Keratinocyte (primary cell): Measurements from ENCODE around the gene DAPK3. TPM values are rescaled to one million over a fixed set of nuclear protein-coding genes. Genes with fewer than 3 reads are reported as not detected.

ENCODE experiments used
- DNase-seq: peaks from one replicate; pipeline ENCODE4 v3.0.0-alpha.2; 2011; ENCODE audit warnings: low read depth, missing footprints, low spot score
- FAIRE-seq: peaks from 2 replicates; lab custom pipeline; 2011; peaks lifted over from hg19 to GRCh38; lab: Jason Lieb, UNC
- H2AFZ ChIP-seq: 2 replicates; pipeline ENCODE4 v1.6.0; 2012; ENCODE audit warnings: low read length, control low read depth, inconsistent platforms; ENCODE audit not compliant: control insufficient read depth
- H3K27ac ChIP-seq: 2 replicates; pipeline ENCODE4 v1.5.1; 2011; ENCODE audit warnings: low read length; ENCODE audit not compliant: control insufficient read depth, insufficient read depth
- H3K27me3 ChIP-seq: 3 replicates; pipeline ENCODE4 v1.6.0; 2011; ENCODE audit warnings: low read length; ENCODE audit not compliant: control insufficient read depth, insufficient read depth; ENCODE audit errors: extremely low read depth
- H3K36me3 ChIP-seq, 2 experiments: 2 replicates in 1 of 2; 3 replicates in 1 of 2; pipeline ENCODE4 v1.5.1; 2011; ENCODE audit warnings: low read length in 2 of 2, mild to moderate bottlenecking in 1 of 2; ENCODE audit not compliant: control insufficient read depth in 2 of 2, insufficient read depth in 2 of 2; ENCODE audit errors: extremely low read depth in 1 of 2
- H3K4me1 ChIP-seq: 3 replicates; pipeline ENCODE4 v1.5.1; 2011; ENCODE audit warnings: low read length; ENCODE audit not compliant: control insufficient read depth, insufficient read depth; ENCODE audit errors: extremely low read depth
- H3K4me2 ChIP-seq: 3 replicates; pipeline ENCODE4 v1.6.0; 2011; ENCODE audit warnings: low read depth, low read length; ENCODE audit not compliant: control insufficient read depth, insufficient read depth; ENCODE audit errors: extremely low read depth
- H3K4me3 ChIP-seq, 3 experiments: fragments of 200-600 bp in 1 of 3; sonication (generic) in 1 of 3; 2 replicates in 2 of 3; 3 replicates in 1 of 3; pipeline ENCODE4 v1.5.1; 2011 to 2016; ENCODE audit warnings: low read length in 3 of 3, mild to moderate bottlenecking in 3 of 3, control low read depth in 2 of 3, inconsistent platforms in 1 of 3, low read depth in 1 of 3, mixed read lengths in 1 of 3, mixed run types in 1 of 3, moderate library complexity in 1 of 3; ENCODE audit not compliant: control insufficient read depth in 2 of 3, insufficient read depth in 2 of 3; ENCODE audit errors: extremely low read depth in 1 of 3
- H3K79me2 ChIP-seq: 2 replicates; pipeline ENCODE4 v1.6.0; 2012; ENCODE audit warnings: low read length; ENCODE audit not compliant: control insufficient read depth, insufficient read depth
- H3K9ac ChIP-seq: 3 replicates; pipeline ENCODE4 v1.6.0; 2011; ENCODE audit warnings: low read length; ENCODE audit not compliant: control insufficient read depth, insufficient read depth; ENCODE audit errors: extremely low read depth
- H3K9me1 ChIP-seq: 3 replicates; pipeline ENCODE4 v1.6.0; 2011; ENCODE audit warnings: low read length; ENCODE audit not compliant: control insufficient read depth, insufficient read depth; ENCODE audit errors: extremely low read depth
- H3K9me3 ChIP-seq: 2 replicates; pipeline ENCODE4 v1.5.1; 2012; ENCODE audit warnings: low read depth, low read length; ENCODE audit not compliant: control insufficient read depth
- H4K20me1 ChIP-seq: 3 replicates; pipeline ENCODE4 v1.6.0; 2011; ENCODE audit warnings: low read length; ENCODE audit not compliant: control insufficient read depth, insufficient read depth; ENCODE audit errors: extremely low read depth
- EZH2 ChIP-seq: IDR thresholded peaks from one replicate; pipeline ENCODE4 v1.6.1; 2012; ENCODE audit warnings: inconsistent platforms, mild to moderate bottlenecking, low read length, moderate library complexity
- dilution Hi-C: fragments of 300-500 bp; cut with MboI; formaldehyde crosslinking; loops from one replicate; pipeline ENCODE4 v1.7.0; 2020; ENCODE audit warnings: low sequenced_read_pairs; ENCODE audit not compliant: extremely low pct_ligation_motif_present
- polyA plus RNA-seq, 5 experiments: library from polyadenylated mRNA; depleted of rRNA in 3 of 5; stranded (reverse) in 3 of 5; stranded (forward) in 1 of 5; unstranded in 1 of 5; fragments of >200 nt; gene quantifications; 1 replicate in 1 of 5; 2 replicates in 3 of 5; 3 replicates in 1 of 5; pipeline versions ENCODE4 v1.2.1 to v1.2.3, GENCODE V29; 2011 to 2012; ENCODE audit warnings: missing spikeins in 2 of 5, low read depth in 1 of 5, low replicate concordance in 1 of 5
- TF ChIP-seq, protein P1 (sequence below), 3 experiments: IDR thresholded peaks in 1 of 3; conservative IDR thresholded peaks in 1 of 3; optimal IDR thresholded peaks in 1 of 3; 2 replicates in 2 of 3; 3 replicates in 1 of 3; pipeline versions ENCODE3 to v1.5.1; 2011; ENCODE audit warnings: low read length in 3 of 3, mild to moderate bottlenecking in 3 of 3, moderate library complexity in 2 of 3, control low read depth in 1 of 3, inconsistent platforms in 1 of 3; ENCODE audit not compliant: insufficient read depth in 2 of 3; ENCODE audit errors: extremely low read depth in 1 of 3

Gene DAPK3
- polyA plus RNA-seq, 1 donor (not counting 4 experiments of a cell fraction or from before 2014, with no cell fraction given), result 57.3 TPM

DNA sequence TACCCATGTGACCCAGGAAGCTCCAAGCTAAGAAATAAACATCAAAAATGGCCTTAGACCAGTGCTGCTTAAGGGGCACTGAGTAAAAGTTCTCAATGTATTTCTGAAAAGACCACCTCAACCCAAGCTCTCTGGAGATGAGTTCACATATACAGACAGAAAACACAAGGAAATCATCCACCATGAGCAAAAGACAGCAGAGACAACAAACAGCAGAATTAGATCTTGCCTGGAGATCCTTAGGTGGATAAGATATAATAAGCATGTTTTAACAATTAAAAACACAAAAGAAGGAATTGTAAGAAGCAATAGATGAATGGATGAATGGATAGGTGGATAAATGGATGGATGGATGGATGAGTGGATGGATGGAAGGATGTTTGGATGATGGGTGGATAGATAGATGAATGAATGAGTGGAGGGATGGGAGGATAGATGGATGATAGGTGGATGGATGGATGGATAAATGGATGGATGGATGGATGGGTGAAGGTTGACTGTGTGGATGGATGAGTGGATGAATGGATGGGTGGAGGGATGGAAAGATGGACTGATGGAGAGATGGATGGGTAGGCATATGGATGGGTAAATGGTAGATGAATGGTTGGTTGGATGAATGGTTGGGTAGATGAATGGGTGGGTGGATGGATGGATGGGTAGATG, 47.7 kb downstream of the DAPK3 start:
- dilution Hi-C loops, result no loop called here
- Histone ChIP-seq H3K27ac (no peak overlapping the region), H3K79me2 (no peaks in the 10 kb centered on the region), H3K9me1 (no peaks in the 10 kb centered on the region), H3K9me3 (peaks cover 4% of the 10 kb centered on the region), H3K36me3 (no peaks in the 10 kb centered on the region), H3K4me2 (no peak overlapping the region), H3K27me3 (no peaks in the 10 kb centered on the region), H3K9ac (no peak overlapping the region), H3K4me1 (no peaks in the 10 kb centered on the region), H3K4me3 (no peak overlapping the region), H4K20me1 (no peaks in the 10 kb centered on the region), H2AFZ (no peak overlapping the region)
- no peak for DNase-seq
- no peak for FAIRE-seq
- TF ChIP-seq, protein P1, sequence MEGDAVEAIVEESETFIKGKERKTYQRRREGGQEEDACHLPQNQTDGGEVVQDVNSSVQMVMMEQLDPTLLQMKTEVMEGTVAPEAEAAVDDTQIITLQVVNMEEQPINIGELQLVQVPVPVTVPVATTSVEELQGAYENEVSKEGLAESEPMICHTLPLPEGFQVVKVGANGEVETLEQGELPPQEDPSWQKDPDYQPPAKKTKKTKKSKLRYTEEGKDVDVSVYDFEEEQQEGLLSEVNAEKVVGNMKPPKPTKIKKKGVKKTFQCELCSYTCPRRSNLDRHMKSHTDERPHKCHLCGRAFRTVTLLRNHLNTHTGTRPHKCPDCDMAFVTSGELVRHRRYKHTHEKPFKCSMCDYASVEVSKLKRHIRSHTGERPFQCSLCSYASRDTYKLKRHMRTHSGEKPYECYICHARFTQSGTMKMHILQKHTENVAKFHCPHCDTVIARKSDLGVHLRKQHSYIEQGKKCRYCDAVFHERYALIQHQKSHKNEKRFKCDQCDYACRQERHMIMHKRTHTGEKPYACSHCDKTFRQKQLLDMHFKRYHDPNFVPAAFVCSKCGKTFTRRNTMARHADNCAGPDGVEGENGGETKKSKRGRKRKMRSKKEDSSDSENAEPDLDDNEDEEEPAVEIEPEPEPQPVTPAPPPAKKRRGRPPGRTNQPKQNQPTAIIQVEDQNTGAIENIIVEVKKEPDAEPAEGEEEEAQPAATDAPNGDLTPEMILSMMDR (optimal IDR thresholded peaks at IDR 0.05 in 1 of 3, IDR thresholded peaks at IDR 0.05 in 1 of 3, conservative IDR thresholded peaks at IDR 0.05 in 1 of 3; ENCODE audit: extremely low read depth in 1 of 3, insufficient read depth in 2 of 3, low read length in 3 of 3), result no peak
- no peak for TF ChIP-seq EZH2

DNA sequence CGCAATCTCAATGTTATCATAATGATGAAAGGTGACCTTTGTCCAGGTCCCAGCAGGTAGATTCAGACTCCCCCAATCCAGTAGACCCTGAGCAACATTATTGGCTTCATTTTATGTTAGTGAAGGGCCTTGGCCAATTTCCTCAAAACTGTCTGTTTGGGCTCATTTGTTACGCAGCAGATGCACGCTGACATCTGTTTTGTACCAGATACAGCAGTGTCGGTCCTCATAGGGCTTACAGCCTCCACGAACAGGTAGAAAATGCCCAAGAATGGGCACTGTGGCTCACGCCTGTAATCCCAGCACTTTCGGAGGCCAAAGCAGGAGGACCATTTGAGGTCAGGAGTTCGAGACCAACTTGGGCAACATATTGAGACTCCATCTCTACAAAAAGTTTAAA, 51.1 kb downstream of the DAPK3 start:
- Histone ChIP-seq H3K36me3 (no peaks in the 10 kb centered on the region), H2AFZ (no peak overlapping the region), H4K20me1 (no peaks in the 10 kb centered on the region), H3K79me2 (no peaks in the 10 kb centered on the region), H3K9ac (no peak overlapping the region), H3K27me3 (no peaks in the 10 kb centered on the region), H3K4me2 (no peak overlapping the region), H3K9me3 (peaks cover 4% of the 10 kb centered on the region), H3K4me1 (no peaks in the 10 kb centered on the region), H3K9me1 (no peaks in the 10 kb centered on the region), H3K4me3 (no peak overlapping the region), H3K27ac (no peak overlapping the region)
- FAIRE-seq (no peak), DNase-seq (no peak)
- TF ChIP-seq, protein P1 (optimal IDR thresholded peaks at IDR 0.05 in 1 of 3, IDR thresholded peaks at IDR 0.05 in 1 of 3, conservative IDR thresholded peaks at IDR 0.05 in 1 of 3; ENCODE audit: extremely low read depth in 1 of 3, insufficient read depth in 2 of 3, low read length in 3 of 3), result no peak
- TF ChIP-seq EZH2, result no peak
- dilution Hi-C loops, result no loop called here
